ENCODE measurements around the gene RTP1.

The RTP1 gene

DNA sequence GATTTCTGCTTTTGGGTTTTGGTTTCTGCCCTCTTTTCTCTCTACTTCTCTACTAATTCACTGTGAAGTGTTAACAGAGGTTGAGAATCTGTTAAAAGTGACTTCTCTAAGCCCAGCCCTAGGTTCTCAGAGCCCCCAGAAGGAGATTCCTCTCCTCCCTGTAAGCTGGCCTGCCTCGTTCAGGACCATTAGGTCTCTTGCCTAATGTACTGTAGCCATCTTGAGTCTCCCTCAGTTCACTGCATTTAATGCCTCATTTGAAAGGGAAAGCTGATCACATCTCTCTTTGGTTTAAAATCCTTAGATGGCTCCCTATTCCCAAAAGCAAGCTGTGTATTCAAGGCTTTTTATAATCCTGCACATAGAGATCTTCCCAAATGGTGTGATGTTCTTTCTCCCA is 16.3 kb downstream of the RTP1 start:
- CTCF ChIA-PET, result no interaction called here
- DNase-seq (ENCODE audit: extremely low spot score), result no peak
- POLR2A ChIA-PET, result no interaction called here
- no peak for TF ChIP-seq CTBP1 (IDR thresholded peaks at IDR 0.05; ENCODE audit: borderline replicate concordance)
- TF ChIP-seq ARNT (IDR thresholded peaks at IDR 0.05), result no peak
- TF ChIP-seq FOXA1 (IDR thresholded peaks at IDR 0.05), result no peak
- TF ChIP-seq HDGF (IDR thresholded peaks at IDR 0.05; ENCODE audit: borderline replicate concordance), result no peak
- no peak for TF ChIP-seq FOXM1 (IDR thresholded peaks at IDR 0.05; ENCODE audit: borderline replicate concordance)
- no peak for TF ChIP-seq BHLHE40 (IDR thresholded peaks at IDR 0.05; ENCODE audit: borderline replicate concordance)
- no peak for TF ChIP-seq L3MBTL2 (conservative IDR thresholded peaks at IDR 0.05)
- TF ChIP-seq LEF1 (IDR thresholded peaks at IDR 0.05; ENCODE audit: borderline replicate concordance), result no peak
- TF ChIP-seq, protein P1, sequence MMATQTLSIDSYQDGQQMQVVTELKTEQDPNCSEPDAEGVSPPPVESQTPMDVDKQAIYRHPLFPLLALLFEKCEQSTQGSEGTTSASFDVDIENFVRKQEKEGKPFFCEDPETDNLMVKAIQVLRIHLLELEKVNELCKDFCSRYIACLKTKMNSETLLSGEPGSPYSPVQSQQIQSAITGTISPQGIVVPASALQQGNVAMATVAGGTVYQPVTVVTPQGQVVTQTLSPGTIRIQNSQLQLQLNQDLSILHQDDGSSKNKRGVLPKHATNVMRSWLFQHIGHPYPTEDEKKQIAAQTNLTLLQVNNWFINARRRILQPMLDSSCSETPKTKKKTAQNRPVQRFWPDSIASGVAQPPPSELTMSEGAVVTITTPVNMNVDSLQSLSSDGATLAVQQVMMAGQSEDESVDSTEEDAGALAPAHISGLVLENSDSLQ (IDR thresholded peaks at IDR 0.05), result no peak
- no peak for TF ChIP-seq TARDBP (IDR thresholded peaks at IDR 0.05)
- no peak for TF ChIP-seq SUZ12 (IDR thresholded peaks at IDR 0.05)
- TF ChIP-seq ZNF384 (IDR thresholded peaks at IDR 0.05), result no peak
- no peak for TF ChIP-seq FOXK2 (IDR thresholded peaks at IDR 0.05)
- TF ChIP-seq NFRKB (IDR thresholded peaks at IDR 0.05), result no peak
- no peak for TF ChIP-seq ELF4 (IDR thresholded peaks at IDR 0.05)
- no peak for TF ChIP-seq SP1 (IDR thresholded peaks at IDR 0.05)

DNA sequence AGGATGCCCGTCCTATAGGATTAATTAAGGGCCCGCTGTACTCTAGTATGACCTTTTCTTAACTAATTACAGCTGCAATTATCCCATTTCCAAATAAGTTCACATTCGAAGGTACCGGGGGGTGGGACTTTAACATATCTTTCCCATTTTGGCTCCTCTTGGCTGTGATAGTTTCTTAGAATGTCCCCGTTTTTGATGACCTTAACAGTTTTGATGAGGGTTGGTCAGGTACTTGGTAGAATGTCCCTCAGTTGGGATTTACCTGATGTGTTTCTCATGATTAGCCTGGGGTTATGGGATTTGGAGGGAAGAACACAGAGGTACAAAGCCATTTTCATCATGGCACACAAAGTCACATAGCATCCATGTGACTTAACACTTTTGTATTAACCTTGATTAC is 18.2 kb downstream of the RTP1 start:
- POLR2A ChIA-PET, result no interaction called here
- TF ChIP-seq L3MBTL2 (conservative IDR thresholded peaks at IDR 0.05) (no peak), FOXA1 (IDR thresholded peaks at IDR 0.05) (no peak), TARDBP (IDR thresholded peaks at IDR 0.05) (no peak), FOXM1 (IDR thresholded peaks at IDR 0.05; ENCODE audit: borderline replicate concordance) (no peak), HDGF (IDR thresholded peaks at IDR 0.05; ENCODE audit: borderline replicate concordance) (no peak), SP1 (IDR thresholded peaks at IDR 0.05) (no peak), LEF1 (IDR thresholded peaks at IDR 0.05; ENCODE audit: borderline replicate concordance) (no peak), BHLHE40 (IDR thresholded peaks at IDR 0.05; ENCODE audit: borderline replicate concordance) (no peak), CTBP1 (IDR thresholded peaks at IDR 0.05; ENCODE audit: borderline replicate concordance) (no peak), ZNF384 (IDR thresholded peaks at IDR 0.05) (no peak), FOXK2 (IDR thresholded peaks at IDR 0.05) (no peak), NFRKB (IDR thresholded peaks at IDR 0.05) (no peak), ARNT (IDR thresholded peaks at IDR 0.05) (no peak)
- TF ChIP-seq, protein P1 (IDR thresholded peaks at IDR 0.05), result no peak
- no peak for DNase-seq (ENCODE audit: extremely low spot score)
- CTCF ChIA-PET, result interaction anchor here (0.6 to 1.3 kb wide), 2 partner anchors 76 to 84 kb away, joined by 3 read pairs; partner anchors contain the start of gene RPL39L

DNA sequence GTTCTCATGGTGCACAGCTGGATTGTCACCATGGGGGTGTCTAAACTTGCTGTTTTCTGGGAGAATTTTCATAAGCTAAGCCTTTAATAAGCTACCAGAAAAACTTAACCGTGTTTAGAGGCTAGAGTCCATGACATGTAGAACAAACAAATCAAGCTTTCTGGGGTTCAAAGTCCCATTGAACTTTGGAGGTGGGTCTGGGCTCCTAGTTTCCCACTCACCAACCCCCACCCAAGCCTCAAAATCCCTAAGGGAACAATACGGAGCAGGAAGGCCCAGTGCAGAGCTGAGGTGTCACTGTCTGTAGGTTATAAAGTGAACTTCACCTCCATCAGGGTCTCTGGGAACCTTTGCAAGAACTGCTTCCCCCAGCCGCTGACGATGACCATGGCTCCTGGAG is 25.5 kb downstream of the RTP1 start:
- DNase-seq (ENCODE audit: extremely low spot score), result no peak
- POLR2A ChIA-PET, result no interaction called here
- CTCF ChIA-PET, result interaction anchor here (0.8 kb wide), 1 partner anchor 99 kb away, joined by 3 read pairs; no protein-coding TSS in a partner anchor
- TF ChIP-seq L3MBTL2 (conservative IDR thresholded peaks at IDR 0.05) (no peak), CTBP1 (IDR thresholded peaks at IDR 0.05; ENCODE audit: borderline replicate concordance) (no peak), ARNT (IDR thresholded peaks at IDR 0.05) (no peak), FOXK2 (IDR thresholded peaks at IDR 0.05) (no peak), ELF4 (IDR thresholded peaks at IDR 0.05) (no peak), FOXM1 (IDR thresholded peaks at IDR 0.05; ENCODE audit: borderline replicate concordance) (no peak), SUZ12 (IDR thresholded peaks at IDR 0.05) (no peak), SP1 (IDR thresholded peaks at IDR 0.05) (no peak), HDGF (IDR thresholded peaks at IDR 0.05; ENCODE audit: borderline replicate concordance) (no peak), NFRKB (IDR thresholded peaks at IDR 0.05) (no peak), LEF1 (IDR thresholded peaks at IDR 0.05; ENCODE audit: borderline replicate concordance) (no peak)
- TF ChIP-seq, protein P1 (IDR thresholded peaks at IDR 0.05), result no peak

DNA sequence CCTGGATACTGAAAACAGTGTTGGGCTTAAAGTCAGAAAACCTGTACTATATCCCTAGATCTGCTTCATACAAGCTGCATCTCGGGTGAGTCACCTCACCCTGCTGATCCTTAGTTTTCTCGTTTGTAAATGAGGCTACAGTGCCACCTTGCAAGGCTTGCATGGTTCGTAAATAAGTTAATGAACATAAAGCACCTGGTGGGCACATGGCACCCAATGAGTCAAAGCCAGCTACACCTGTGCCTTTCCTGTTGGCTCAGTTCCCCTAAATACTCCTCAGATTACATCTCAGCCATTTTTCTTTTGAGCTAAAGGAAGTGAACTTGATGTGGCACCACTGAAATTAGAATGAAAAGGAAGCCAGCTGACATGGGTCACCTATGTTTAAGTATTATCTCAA is 26.5 kb downstream of the RTP1 start:
- ChIA-PET CTCF (interaction anchor here (1.0 kb wide), 1 partner anchor 72 kb away, joined by 3 read pairs; no protein-coding TSS in a partner anchor), POLR2A (no interaction called here)
- DNase-seq (ENCODE audit: extremely low spot score), result no peak
- TF ChIP-seq, protein P1 (IDR thresholded peaks at IDR 0.05), result no peak
- TF ChIP-seq FOXA1 (IDR thresholded peaks at IDR 0.05), result no peak
- TF ChIP-seq FOXM1 (IDR thresholded peaks at IDR 0.05; ENCODE audit: borderline replicate concordance), result no peak
- no peak for TF ChIP-seq ELF4 (IDR thresholded peaks at IDR 0.05)
- no peak for TF ChIP-seq LEF1 (IDR thresholded peaks at IDR 0.05; ENCODE audit: borderline replicate concordance)
- TF ChIP-seq BHLHE40 (IDR thresholded peaks at IDR 0.05; ENCODE audit: borderline replicate concordance), result no peak
- TF ChIP-seq HDGF (IDR thresholded peaks at IDR 0.05; ENCODE audit: borderline replicate concordance), result no peak
- no peak for TF ChIP-seq ARNT (IDR thresholded peaks at IDR 0.05)
- TF ChIP-seq NFRKB (IDR thresholded peaks at IDR 0.05), result no peak
- TF ChIP-seq SUZ12 (IDR thresholded peaks at IDR 0.05), result no peak
- TF ChIP-seq CTBP1 (IDR thresholded peaks at IDR 0.05; ENCODE audit: borderline replicate concordance), result no peak
- no peak for TF ChIP-seq ZNF384 (IDR thresholded peaks at IDR 0.05)
- no peak for TF ChIP-seq SP1 (IDR thresholded peaks at IDR 0.05)
- TF ChIP-seq L3MBTL2 (conservative IDR thresholded peaks at IDR 0.05), result no peak

DNA sequence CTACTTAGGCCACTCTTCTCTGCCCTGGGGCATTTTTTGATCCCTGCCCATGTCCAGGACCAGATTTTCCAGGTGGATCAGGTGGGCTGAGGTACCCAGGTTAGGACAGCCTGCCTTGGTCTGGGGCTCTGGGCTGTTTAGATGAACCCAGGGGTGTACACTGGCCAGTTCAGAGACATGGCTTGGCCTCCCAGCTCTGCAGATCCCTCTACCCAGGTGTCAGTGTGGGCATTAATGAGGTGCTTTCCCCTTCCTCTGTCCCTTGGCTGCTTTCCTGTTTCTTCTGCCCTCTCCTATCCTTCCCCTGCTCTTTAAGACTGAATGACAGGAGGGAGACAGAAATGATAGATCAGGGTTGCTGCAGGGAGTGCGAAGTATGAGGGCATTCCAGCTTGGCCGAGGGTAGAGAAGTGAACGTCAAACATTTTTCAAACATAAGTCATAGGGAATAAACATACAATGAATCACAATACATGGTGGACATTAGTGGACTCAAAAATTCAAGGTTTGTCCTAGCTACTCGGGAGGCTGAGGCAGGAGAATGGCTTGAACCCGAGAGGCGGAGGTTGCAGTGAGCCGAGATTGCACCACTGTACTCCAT is 30.5 kb downstream of the RTP1 start:
- no peak for DNase-seq (ENCODE audit: extremely low spot score)
- CTCF ChIA-PET, result interaction anchor here (0.6 kb wide), 1 partner anchor 1045 kb away, joined by 4 read pairs; no protein-coding TSS in a partner anchor
- TF ChIP-seq NFRKB (IDR thresholded peaks at IDR 0.05), result no peak
- no peak for TF ChIP-seq LEF1 (IDR thresholded peaks at IDR 0.05; ENCODE audit: borderline replicate concordance)
- no peak for TF ChIP-seq CTBP1 (IDR thresholded peaks at IDR 0.05; ENCODE audit: borderline replicate concordance)
- no peak for TF ChIP-seq FOXM1 (IDR thresholded peaks at IDR 0.05; ENCODE audit: borderline replicate concordance)
- TF ChIP-seq TARDBP (IDR thresholded peaks at IDR 0.05), result no peak
- TF ChIP-seq ELF4 (IDR thresholded peaks at IDR 0.05), result no peak
- TF ChIP-seq FOXA1 (IDR thresholded peaks at IDR 0.05), result no peak
- TF ChIP-seq ARNT (IDR thresholded peaks at IDR 0.05), result no peak
- no peak for TF ChIP-seq BHLHE40 (IDR thresholded peaks at IDR 0.05; ENCODE audit: borderline replicate concordance)
- TF ChIP-seq SP1 (IDR thresholded peaks at IDR 0.05), result no peak
- no peak for TF ChIP-seq L3MBTL2 (conservative IDR thresholded peaks at IDR 0.05)
- TF ChIP-seq, protein P1 (IDR thresholded peaks at IDR 0.05), result no peak
- no peak for TF ChIP-seq ZNF384 (IDR thresholded peaks at IDR 0.05)
- no peak for TF ChIP-seq SUZ12 (IDR thresholded peaks at IDR 0.05)
- no peak for TF ChIP-seq FOXK2 (IDR thresholded peaks at IDR 0.05)
- TF ChIP-seq HDGF (IDR thresholded peaks at IDR 0.05; ENCODE audit: borderline replicate concordance), result no peak
- POLR2A ChIA-PET, result interaction anchor here (0.7 kb wide), 1 partner anchor 51 kb away, joined by 3 read pairs; no protein-coding TSS in a partner anchor

Measured in HEK293T (cell line).